ENCODE data around the gene TENT4B. TPM values are rescaled to one million over a fixed set of nuclear protein-coding genes. Genes with fewer than 3 reads are reported as not detected.

TENT4B gene
- polyA plus RNA-seq, 2 of the 4 experiments (the other 2 are of a cell fraction) = 12.2 to 19.4 TPM

DNA sequence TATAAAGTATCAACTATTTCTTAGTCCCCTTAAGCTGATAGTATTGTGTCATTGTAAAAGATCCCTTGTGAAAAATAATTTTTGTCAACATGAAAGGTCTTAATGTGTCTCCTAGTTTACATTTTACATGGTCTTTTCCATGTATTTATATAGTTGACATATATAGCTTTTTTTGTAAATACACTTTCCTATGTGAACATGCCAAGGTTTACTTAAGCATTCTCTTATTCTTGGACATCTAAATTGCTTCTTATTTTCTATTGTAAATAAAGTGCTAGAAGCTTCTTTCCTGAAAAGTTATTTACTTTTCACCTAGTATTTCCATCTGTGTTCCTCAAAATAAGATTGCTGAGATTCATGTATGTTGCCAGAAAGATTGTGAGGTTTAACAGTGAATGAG, 29.3 kb downstream of the TENT4B start:
- H3K27ac ChIP-seq = no peak overlapping the region
- no peak for ATAC-seq
- H3K4me2 ChIP-seq = no peak overlapping the region
- FAIRE-seq = no peak
- DNase-seq (ENCODE audit: low read depth in 1 of 2, low spot score in 1 of 2) = no peak
- no peak overlapping the region for H3K4me3 ChIP-seq
- peaks cover 55% of the 10 kb centered on the region for H3K4me1 ChIP-seq
- POLR2A ChIA-PET = interaction anchor here (0.6 kb wide), 1 partner anchor 11 kb away, joined by 3 read pairs; no protein-coding TSS in a partner anchor
- CTCF ChIA-PET = interaction anchor here (0.8 kb wide), 1 partner anchor 14 kb away, joined by 4 read pairs; no protein-coding TSS in a partner anchor
- TF ChIP-seq EHF (CRISPR knock-in tag; IDR thresholded peaks at IDR 0.05) (no peak), BHLHE40 (IDR thresholded peaks at IDR 0.05; ENCODE audit: low read depth, low read length) (no peak), HOXB13 (CRISPR knock-in tag; IDR thresholded peaks at IDR 0.05; ENCODE audit: low read depth) (no peak), ZSCAN20 (CRISPR knock-in tag; IDR thresholded peaks at IDR 0.05) (no peak), EP300 (IDR thresholded peaks at IDR 0.05) (no peak), TFCP2L1 (CRISPR knock-in tag; IDR thresholded peaks at IDR 0.05) (no peak), RCOR1 (IDR thresholded peaks at IDR 0.05; ENCODE audit: low read depth, low read length) (no peak)
- no peaks in the 10 kb centered on the region for H3K9me3 ChIP-seq

GRCh38 chr16:50183316-50183715, 30.2 kb downstream of the TENT4B start:
- ATAC-seq = no peak; a peak in 1 of 6 replicates
- no peak for FAIRE-seq

GRCh38 chr16:50185005-50185505, 31.9 kb downstream of the TENT4B start:
- FAIRE-seq (peak; percentile 59), ATAC-seq (peak; percentile 63 to 81), DNase-seq (ENCODE audit: low read depth in 1 of 2, low spot score in 1 of 2) (peak in 1 of 2 experiments; percentile 71)
- WGBS (ENCODE audit: missing lambda C conversion rate) = 6% methylated on average over 3 of the region's 3 CpGs
- Histone ChIP-seq H3K9me3 (no peaks in the 10 kb centered on the region), H3K4me2 (peak overlapping the region; percentile 74), H3K4me3 (peak overlapping the region; percentile 4; the same call in 1 of the 3 replicates), H3K27ac (peak overlapping the region; percentile 48 to 84), H3K4me1 (peaks cover 55% of the 10 kb centered on the region)
- no peak for TF ChIP-seq HOXB5 (CRISPR knock-in tag; IDR thresholded peaks at IDR 0.05)
- TF ChIP-seq FOSL2 (IDR thresholded peaks at IDR 0.05) = no peak
- TF ChIP-seq FOSL2 (CRISPR knock-in tag; IDR thresholded peaks at IDR 0.05) = peak; percentile 20; the same call in 1 of the 2 replicates
- ChIA-PET CTCF (interaction anchor here (0.7 to 1.9 kb wide), 2 partner anchors 25 to 29 kb away, joined by 3 to 7 read pairs; no protein-coding TSS in a partner anchor), POLR2A (no interaction called here)

More at GRCh38 chr16:50183316-50183715, 30.2 kb downstream of the TENT4B start:
- CTCF ChIA-PET = no interaction called here
- H3K9me3 ChIP-seq = no peaks in the 10 kb centered on the region
- H3K27ac ChIP-seq = peak overlapping the region in 1 of 2 experiments; percentile 84; a peak in 2 of 6 replicates
- no peak for DNase-seq (ENCODE audit: low read depth in 1 of 2, low spot score in 1 of 2)
- H3K4me1 ChIP-seq = peaks cover 55% of the 10 kb centered on the region
- 62% methylated on average over 4 of the region's 4 CpGs for WGBS (ENCODE audit: missing lambda C conversion rate)
- peak overlapping the region; percentile 26; the same call in 2 of the 3 replicates for H3K4me2 ChIP-seq
- no peak overlapping the region for H3K4me3 ChIP-seq
- POLR2A ChIA-PET = no interaction called here
- TF ChIP-seq FOSB (CRISPR knock-in tag; IDR thresholded peaks at IDR 0.05) (no peak), JUNB (IDR thresholded peaks at IDR 0.05) (no peak), FOSL2 (IDR thresholded peaks at IDR 0.05) (no peak), FOSL2 (CRISPR knock-in tag; IDR thresholded peaks at IDR 0.05) (peak; percentile 10; the same call in 1 of the 2 replicates), RCOR1 (IDR thresholded peaks at IDR 0.05; ENCODE audit: low read depth, low read length) (no peak)
- TF ChIP-seq, protein P1, sequence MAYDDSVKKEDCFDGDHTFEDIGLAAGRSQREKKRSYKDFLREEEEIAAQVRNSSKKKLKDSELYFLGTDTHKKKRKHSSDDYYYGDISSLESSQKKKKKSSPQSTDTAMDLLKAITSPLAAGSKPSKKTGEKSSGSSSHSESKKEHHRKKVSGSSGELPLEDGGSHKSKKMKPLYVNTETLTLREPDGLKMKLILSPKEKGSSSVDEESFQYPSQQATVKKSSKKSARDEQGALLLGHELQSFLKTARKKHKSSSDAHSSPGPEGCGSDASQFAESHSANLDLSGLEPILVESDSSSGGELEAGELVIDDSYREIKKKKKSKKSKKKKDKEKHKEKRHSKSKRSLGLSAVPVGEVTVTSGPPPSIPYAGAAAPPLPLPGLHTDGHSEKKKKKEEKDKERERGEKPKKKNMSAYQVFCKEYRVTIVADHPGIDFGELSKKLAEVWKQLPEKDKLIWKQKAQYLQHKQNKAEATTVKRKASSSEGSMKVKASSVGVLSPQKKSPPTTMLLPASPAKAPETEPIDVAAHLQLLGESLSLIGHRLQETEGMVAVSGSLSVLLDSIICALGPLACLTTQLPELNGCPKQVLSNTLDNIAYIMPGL (CRISPR knock-in tag; IDR thresholded peaks at IDR 0.05; ENCODE audit: borderline replicate concordance) = no peak

DNA sequence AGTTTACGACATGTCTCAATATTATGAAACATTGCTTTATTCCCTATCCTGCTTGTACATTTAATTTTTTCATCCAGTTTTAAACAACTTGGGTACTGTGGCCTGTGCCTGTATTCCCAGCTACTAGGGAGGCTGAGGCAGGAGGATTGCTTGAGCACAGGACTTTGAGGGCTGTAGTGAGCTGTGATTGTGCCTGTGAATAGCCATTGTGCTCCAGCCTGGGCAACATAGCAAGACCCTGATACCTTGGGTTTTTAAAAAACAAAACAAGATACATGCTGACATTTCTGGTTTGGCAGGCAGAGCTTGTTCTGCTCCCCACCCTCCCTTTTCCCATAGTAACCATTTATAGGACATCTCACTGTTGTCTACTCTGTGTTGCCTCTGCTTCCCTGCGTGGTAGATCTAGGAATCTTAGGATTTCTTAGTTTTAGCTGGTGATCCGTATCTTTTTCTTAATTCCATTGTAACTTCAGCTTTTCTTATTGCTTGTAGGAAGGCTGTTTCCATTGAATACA, 35.6 kb downstream of the TENT4B start:
- no peak for FAIRE-seq
- no peak for DNase-seq (ENCODE audit: low read depth in 1 of 2, low spot score in 1 of 2)
- 55% methylated on average over 3 of the region's 3 CpGs for WGBS (ENCODE audit: missing lambda C conversion rate)
- Histone ChIP-seq H3K9me3 (no peaks in the 10 kb centered on the region), H3K4me3 (no peak overlapping the region), H3K4me2 (no peak overlapping the region), H3K27ac (0 out of 6 replicates have a peak overlapping the region, but pooled peaks of 1 of the 2 experiments have one; percentile 15), H3K4me1 (peaks cover 31% of the 10 kb centered on the region)
- ATAC-seq = no peak
- ChIA-PET POLR2A (no interaction called here), CTCF (interaction anchor here (0.6 to 1.2 kb wide), 2 partner anchors 21 to 64 kb away, joined by 3 to 4 read pairs; no protein-coding TSS in a partner anchor)
- no peak for TF ChIP-seq EHMT2 (IDR thresholded peaks at IDR 0.05; ENCODE audit: low read depth)
- no peak for TF ChIP-seq ZSCAN20 (CRISPR knock-in tag; IDR thresholded peaks at IDR 0.05)
- no peak for TF ChIP-seq TFCP2L1 (CRISPR knock-in tag; IDR thresholded peaks at IDR 0.05)
- TF ChIP-seq RFX5 (IDR thresholded peaks at IDR 0.05) = no peak
- TF ChIP-seq HOXB13 (CRISPR knock-in tag; IDR thresholded peaks at IDR 0.05; ENCODE audit: low read depth) = no peak
- no peak for TF ChIP-seq KDM1A (IDR thresholded peaks at IDR 0.05; ENCODE audit: low read depth)
- TF ChIP-seq CBX2 (IDR thresholded peaks at IDR 0.05; ENCODE audit: borderline replicate concordance, low read depth) = no peak
- no peak for TF ChIP-seq POLR2AphosphoS2 (conservative IDR thresholded peaks at IDR 0.05; ENCODE audit: low read length)
- TF ChIP-seq RNF2 (IDR thresholded peaks at IDR 0.05; ENCODE audit: borderline replicate concordance, low read depth) = no peak
- no peak for TF ChIP-seq MAZ (IDR thresholded peaks at IDR 0.05; ENCODE audit: borderline replicate concordance, low read depth, low read length)
- TF ChIP-seq, protein P1 (CRISPR knock-in tag; IDR thresholded peaks at IDR 0.05; ENCODE audit: borderline replicate concordance) = no peak
- no peak for TF ChIP-seq ESRRA (IDR thresholded peaks at IDR 0.05; ENCODE audit: borderline replicate concordance, low read length)
- TF ChIP-seq TP53 (CRISPR knock-in tag; IDR thresholded peaks at IDR 0.05) = no peak
- TF ChIP-seq NFE2L2 (conservative IDR thresholded peaks at IDR 0.05; ENCODE audit: low read length) = no peak

All from A549 (cell line).